Body of pancreas (tissue), 4 donors: Measurements from ENCODE around the gene CSF1.

Experiments
- POLR2A ChIP-seq, 3 donors: fragments of 450-650 bp; IDR thresholded peaks; one replicate each; pipeline ENCODE4 v1.6.1; 2016; ENCODE audit warnings: antibody characterized with exemption in 3 of 3, mild to moderate bottlenecking in 2 of 3
- TF ChIP-seq, protein P1 (sequence below), 7 experiments: fragments of 450-650 bp in 4 of 7; fragments of 200-600 bp in 3 of 7; sonication (generic) in 3 of 7; IDR thresholded peaks; one replicate each; pipeline ENCODE4 v1.5.1; 2016 to 2019; ENCODE audit warnings: antibody characterized with exemption in 7 of 7

DNA sequence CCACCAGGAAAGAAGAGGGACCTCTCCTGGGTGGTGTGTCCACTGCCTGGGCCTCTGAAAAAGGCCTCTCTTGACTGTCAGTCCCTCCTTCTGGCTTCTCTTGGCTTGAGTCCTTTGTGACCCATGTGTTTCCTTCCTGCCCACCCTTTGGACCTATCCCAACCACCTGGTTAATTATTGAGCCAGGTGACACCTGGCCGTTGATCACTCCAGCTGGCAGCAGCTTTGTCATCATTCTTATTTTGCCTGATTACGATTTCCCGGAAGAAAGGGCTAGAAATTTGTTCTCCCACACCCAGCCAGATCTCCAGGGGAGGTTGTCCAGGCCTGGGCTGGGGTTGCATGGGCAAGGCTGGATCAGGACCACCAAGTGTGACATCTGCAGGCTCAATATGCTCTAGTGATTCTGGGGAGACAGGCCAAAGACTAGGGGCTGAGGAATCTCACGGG, 24.8 kb downstream of the CSF1 start:
- TF ChIP-seq, protein P1, sequence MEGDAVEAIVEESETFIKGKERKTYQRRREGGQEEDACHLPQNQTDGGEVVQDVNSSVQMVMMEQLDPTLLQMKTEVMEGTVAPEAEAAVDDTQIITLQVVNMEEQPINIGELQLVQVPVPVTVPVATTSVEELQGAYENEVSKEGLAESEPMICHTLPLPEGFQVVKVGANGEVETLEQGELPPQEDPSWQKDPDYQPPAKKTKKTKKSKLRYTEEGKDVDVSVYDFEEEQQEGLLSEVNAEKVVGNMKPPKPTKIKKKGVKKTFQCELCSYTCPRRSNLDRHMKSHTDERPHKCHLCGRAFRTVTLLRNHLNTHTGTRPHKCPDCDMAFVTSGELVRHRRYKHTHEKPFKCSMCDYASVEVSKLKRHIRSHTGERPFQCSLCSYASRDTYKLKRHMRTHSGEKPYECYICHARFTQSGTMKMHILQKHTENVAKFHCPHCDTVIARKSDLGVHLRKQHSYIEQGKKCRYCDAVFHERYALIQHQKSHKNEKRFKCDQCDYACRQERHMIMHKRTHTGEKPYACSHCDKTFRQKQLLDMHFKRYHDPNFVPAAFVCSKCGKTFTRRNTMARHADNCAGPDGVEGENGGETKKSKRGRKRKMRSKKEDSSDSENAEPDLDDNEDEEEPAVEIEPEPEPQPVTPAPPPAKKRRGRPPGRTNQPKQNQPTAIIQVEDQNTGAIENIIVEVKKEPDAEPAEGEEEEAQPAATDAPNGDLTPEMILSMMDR (IDR thresholded peaks at IDR 0.05): no peak
- TF ChIP-seq POLR2A (IDR thresholded peaks at IDR 0.05): no peak
